Body of pancreas (tissue), 4 donors: ENCODE results near the gene NAT9.

ENCODE experiments used
- POLR2A ChIP-seq, 3 donors: fragments of 450-650 bp; IDR thresholded peaks; one replicate each; pipeline ENCODE4 v1.6.1; 2016; ENCODE audit warnings: antibody characterized with exemption in 3 of 3, mild to moderate bottlenecking in 2 of 3
- TF ChIP-seq, protein P1 (sequence below), 7 experiments: fragments of 450-650 bp in 4 of 7; fragments of 200-600 bp in 3 of 7; sonication (generic) in 3 of 7; IDR thresholded peaks; one replicate each; pipeline ENCODE4 v1.5.1; 2016 to 2019; ENCODE audit warnings: antibody characterized with exemption in 7 of 7

DNA sequence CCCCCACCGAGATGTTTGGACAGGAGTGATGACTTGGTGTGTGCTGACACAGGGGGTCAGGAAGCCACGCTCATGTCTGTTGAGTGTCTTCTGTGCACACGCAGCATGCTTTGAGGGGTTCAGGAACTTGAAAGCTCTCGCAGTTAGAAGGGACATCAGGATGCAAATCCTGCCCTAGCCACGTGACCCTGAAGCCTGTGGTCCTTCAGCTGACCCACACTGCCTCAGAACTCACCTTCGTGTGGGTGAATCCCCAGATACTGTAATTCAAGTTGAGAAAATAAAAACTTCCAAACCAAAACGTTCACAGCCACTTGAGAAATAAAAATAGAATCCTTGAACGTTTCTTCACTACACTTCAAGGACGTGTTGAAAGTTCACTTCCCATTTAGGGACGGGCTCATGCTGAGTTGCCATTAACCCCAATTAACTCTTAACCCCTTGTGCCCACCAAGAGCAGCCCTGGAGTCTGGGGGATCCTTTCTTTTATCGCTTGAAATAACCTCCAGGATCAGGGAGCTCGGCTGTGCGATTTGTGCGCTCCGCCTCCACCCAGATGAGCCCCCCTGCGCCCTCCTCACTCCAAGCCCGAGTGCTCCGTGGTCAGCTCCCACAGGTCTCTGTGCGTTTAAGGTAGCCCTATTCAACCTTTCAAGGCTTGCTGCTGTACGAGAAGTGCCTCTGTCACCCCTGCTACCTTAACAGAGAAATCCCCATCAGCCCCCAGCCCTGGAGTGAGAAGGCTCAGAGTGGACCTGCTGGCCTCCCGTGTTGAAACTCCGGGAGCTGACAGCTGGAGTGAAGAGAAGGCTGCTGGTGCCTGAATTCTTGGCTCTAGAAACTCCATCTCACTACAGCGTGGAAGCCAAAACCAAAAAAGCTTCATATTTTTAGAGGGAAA lies 36.2 kb upstream of the NAT9 start:
- TF ChIP-seq, protein P1, sequence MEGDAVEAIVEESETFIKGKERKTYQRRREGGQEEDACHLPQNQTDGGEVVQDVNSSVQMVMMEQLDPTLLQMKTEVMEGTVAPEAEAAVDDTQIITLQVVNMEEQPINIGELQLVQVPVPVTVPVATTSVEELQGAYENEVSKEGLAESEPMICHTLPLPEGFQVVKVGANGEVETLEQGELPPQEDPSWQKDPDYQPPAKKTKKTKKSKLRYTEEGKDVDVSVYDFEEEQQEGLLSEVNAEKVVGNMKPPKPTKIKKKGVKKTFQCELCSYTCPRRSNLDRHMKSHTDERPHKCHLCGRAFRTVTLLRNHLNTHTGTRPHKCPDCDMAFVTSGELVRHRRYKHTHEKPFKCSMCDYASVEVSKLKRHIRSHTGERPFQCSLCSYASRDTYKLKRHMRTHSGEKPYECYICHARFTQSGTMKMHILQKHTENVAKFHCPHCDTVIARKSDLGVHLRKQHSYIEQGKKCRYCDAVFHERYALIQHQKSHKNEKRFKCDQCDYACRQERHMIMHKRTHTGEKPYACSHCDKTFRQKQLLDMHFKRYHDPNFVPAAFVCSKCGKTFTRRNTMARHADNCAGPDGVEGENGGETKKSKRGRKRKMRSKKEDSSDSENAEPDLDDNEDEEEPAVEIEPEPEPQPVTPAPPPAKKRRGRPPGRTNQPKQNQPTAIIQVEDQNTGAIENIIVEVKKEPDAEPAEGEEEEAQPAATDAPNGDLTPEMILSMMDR (IDR thresholded peaks at IDR 0.05): no peak
- no peak for TF ChIP-seq POLR2A (IDR thresholded peaks at IDR 0.05)
